HepG2 (cell line): ENCODE data around the gene TOM1L1.

Experiments
- BRF2 ChIP-seq: sonication (generic); formaldehyde crosslinking; IDR thresholded peaks from 2 replicates; pipeline ENCODE4 v1.8.1; 2022; ENCODE audit warnings: mild to moderate bottlenecking, missing genetic modification reagents
- HMG20B ChIP-seq: conservative IDR thresholded peaks from 2 replicates; pipeline ENCODE4 v1.6.1; 2016; ENCODE audit warnings: missing genetic modification reagents, missing compliant biosample characterization
- NR2F1 ChIP-seq, 2 experiments: fragments of 450-650 bp in 1 of 2; formaldehyde crosslinking in 1 of 2; IDR thresholded peaks; 2 replicates each; pipeline versions ENCODE4 v1.5.0 to v1.6.1; 2016 to 2020; ENCODE audit warnings: mild to moderate bottlenecking in 1 of 2, missing compliant biosample characterization in 1 of 2, missing genetic modification reagents in 1 of 2, moderate library complexity in 1 of 2
- RFX5 ChIP-seq: IDR thresholded peaks from 2 replicates; pipeline ENCODE4 v1.6.1; 2011; ENCODE audit warnings: low read depth, low read length, improper control_type of control experiment
- ZNF660 ChIP-seq: sonication (generic); formaldehyde crosslinking; IDR thresholded peaks from 2 replicates; pipeline ENCODE4 v1.5.1; 2020; ENCODE audit warnings: mild to moderate bottlenecking, low read depth, missing genetic modification reagents, borderline replicate concordance

- TF ChIP-seq HMG20B (CRISPR knock-in tag) (no peak), NR2F1 (CRISPR knock-in tag; IDR thresholded peaks at IDR 0.05) (no peak), BRF2 (CRISPR knock-in tag) (no peak), RFX5 (no peak), ZNF660 (CRISPR knock-in tag) (no peak)
Measured at GRCh38 chr17:54863176-54863575, 37.5 kb upstream of the TOM1L1 start.
